ENCODE results near the gene MED10. TPM values are rescaled to one million over a fixed set of nuclear protein-coding genes. Genes with fewer than 3 reads are reported as not detected.

MED10 gene
- 10 to 100 TPM; 29.0 to 33.6 TPM for total RNA-seq
- 10 to 100 TPM; 44.7 to 54.1 TPM for polyA plus RNA-seq
- long read RNA-seq, donor 1, transcript MED10-201 (4 exons, 1,141 nt), result major isoform, 36 of 80 reads
- long read RNA-seq, donor 1, partial matches to known transcripts, result 0 of 80 reads
- long read RNA-seq, donor 1, other reads (novel, unspliced or antisense), result 40 of 80 reads
- long read RNA-seq, donor 2, transcript MED10-201 (4 exons, 1,141 nt), result major isoform, 15 of 19 reads
- long read RNA-seq, donor 2, partial matches to known transcripts, result 3 of 19 reads
- long read RNA-seq, donor 2, other reads (novel, unspliced or antisense), result 1 of 19 reads

DNA sequence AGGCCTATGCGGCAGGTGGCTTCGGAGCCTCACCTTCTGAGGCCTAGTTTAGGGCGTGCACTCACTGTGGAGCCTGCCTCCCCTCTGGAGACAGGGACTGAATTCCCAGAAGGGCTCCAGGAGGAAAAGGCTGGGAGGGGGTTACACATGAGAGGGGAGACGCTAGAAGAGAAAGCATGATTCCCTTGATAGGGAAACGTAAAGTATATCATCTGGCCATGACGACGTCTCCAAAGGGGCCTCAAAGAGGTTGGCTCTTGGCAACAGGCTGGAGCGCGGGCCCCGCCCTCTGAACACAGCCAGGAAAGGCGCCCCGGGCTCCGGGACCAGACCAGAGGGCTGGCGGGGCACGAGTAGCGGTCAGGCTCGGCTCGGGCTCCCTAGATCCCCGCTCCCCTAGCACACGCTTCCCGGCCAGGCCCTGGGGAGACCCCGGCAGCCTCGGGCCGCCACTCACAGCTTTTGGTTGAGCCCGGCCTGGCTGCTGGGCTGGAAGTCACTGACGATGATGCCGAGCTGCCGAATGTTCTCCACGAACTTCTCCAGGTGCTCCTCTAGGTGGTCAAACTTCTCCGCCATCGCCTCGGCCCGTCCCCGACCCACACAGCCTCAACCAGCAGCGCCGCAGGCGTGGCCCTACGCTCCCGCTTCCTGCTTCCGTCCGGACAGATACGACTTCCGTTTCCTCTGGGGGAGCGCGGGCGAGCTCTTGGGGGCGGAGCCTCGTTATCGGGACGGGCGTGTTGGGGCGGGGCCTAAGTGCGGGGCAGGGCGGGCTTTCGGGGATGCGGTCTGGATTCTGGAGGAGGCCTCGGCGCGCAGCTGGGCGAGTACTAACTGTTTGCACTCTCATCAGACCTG, at the start of gene MED10:
MED10 (minus strand) TSS at position 643 of the 861 bp plus-strand sequence; CDS start at position 579, 64 bp downstream.
- intact Hi-C loops (cut with DNase I), result loop anchor here (5.0 to 10.0 kb wide), 7 partner anchors 44 to 886 kb away; partner anchors contain the start of gene TENT4A (in 1 of the 2)
- Histone ChIP-seq H3K9me3 (ENCODE audit: control insufficient read depth, low read length) (no peaks in the 10 kb centered on the region), H3K27ac (ENCODE audit: low read depth in 1 of 2, low read length in 2 of 2) (peak within 1 kb of the TSS; percentile 74 to 86), H3K36me3 (ENCODE audit: control insufficient read depth in 1 of 2, insufficient read depth in 2 of 2, low read length in 1 of 2) (peaks cover 0 to 6% of the 10 kb centered on the region in 2 donors), H3K4me3 (ENCODE audit: low read length in 2 of 2) (peak within 1 kb of the TSS; percentile 54 to 90), H3K27me3 (ENCODE audit: control insufficient read depth in 1 of 2, insufficient read depth in 2 of 2, low read length in 1 of 2) (no peaks in the 10 kb centered on the region), H3K4me1 (ENCODE audit: control insufficient read depth in 1 of 2, insufficient read depth in 2 of 2, low read length in 2 of 2) (peaks cover 1 to 6% of the 10 kb centered on the region in 2 donors)
- WGBS, 2 donors, result 1% methylated on average over 60 of the region's 60 CpGs
- DNase-seq (peak; percentile 97 to 99), ATAC-seq (ENCODE audit: low FRiP score) (peak; percentile 99)

DNA sequence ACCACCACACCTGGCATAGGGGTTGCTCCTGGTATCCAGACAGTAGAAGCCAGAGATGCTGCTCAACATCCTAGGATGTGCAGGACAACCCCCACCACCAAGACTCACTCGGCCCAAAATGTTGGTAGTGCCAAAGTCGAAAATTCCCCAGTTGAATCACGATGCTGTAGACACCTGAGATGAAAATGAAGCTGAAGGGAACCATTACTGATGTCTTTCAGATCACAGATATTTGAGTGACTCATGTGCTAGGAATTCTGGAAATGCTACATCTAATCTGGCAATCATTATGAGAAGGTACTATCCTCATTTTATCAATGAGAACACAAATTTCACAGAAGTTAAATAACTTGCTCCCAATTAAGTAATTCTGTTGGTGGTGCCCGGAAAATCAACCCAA, 49.3 kb upstream of the MED10 start:
- intact Hi-C loops (cut with DNase I), result no loop called here
- no peaks in the 10 kb centered on the region for H3K4me1 ChIP-seq (ENCODE audit: control insufficient read depth in 1 of 2, insufficient read depth in 2 of 2, low read length in 2 of 2)
- H3K4me3 ChIP-seq (ENCODE audit: low read length in 2 of 2), result no peak overlapping the region
- no peaks in the 10 kb centered on the region for H3K27me3 ChIP-seq (ENCODE audit: control insufficient read depth in 1 of 2, insufficient read depth in 2 of 2, low read length in 1 of 2)
- H3K9me3 ChIP-seq (ENCODE audit: control insufficient read depth, low read length), result no peaks in the 10 kb centered on the region
- WGBS, 2 donors, result 86 to 90% methylated on average over 4 of the region's 4 CpGs
- H3K36me3 ChIP-seq (ENCODE audit: control insufficient read depth in 1 of 2, insufficient read depth in 2 of 2, low read length in 1 of 2), result no peaks in the 10 kb centered on the region
- DNase-seq (no peak), ATAC-seq (ENCODE audit: low FRiP score) (no peak)
- H3K27ac ChIP-seq (ENCODE audit: low read depth in 1 of 2, low read length in 2 of 2), result no peak overlapping the region

GRCh38 chr5:6424700-6425099, 46.4 kb upstream of the MED10 start:
- Histone ChIP-seq H3K36me3 (ENCODE audit: control insufficient read depth in 1 of 2, insufficient read depth in 2 of 2, low read length in 1 of 2) (no peaks in the 10 kb centered on the region), H3K9me3 (ENCODE audit: control insufficient read depth, low read length) (no peaks in the 10 kb centered on the region), H3K4me3 (ENCODE audit: low read length in 2 of 2) (no peak overlapping the region), H3K27me3 (ENCODE audit: control insufficient read depth in 1 of 2, insufficient read depth in 2 of 2, low read length in 1 of 2) (no peaks in the 10 kb centered on the region), H3K27ac (ENCODE audit: low read depth in 1 of 2, low read length in 2 of 2) (no peak overlapping the region), H3K4me1 (ENCODE audit: control insufficient read depth in 1 of 2, insufficient read depth in 2 of 2, low read length in 2 of 2) (no peaks in the 10 kb centered on the region)
- DNase-seq, result no peak
- ATAC-seq (ENCODE audit: low FRiP score), result no peak
- intact Hi-C loops (cut with DNase I), result loop anchor here in 1 of 2 donors (5.0 kb wide), 1 partner anchor 47 kb away; the partner anchor contains the start of gene MED10

- Histone ChIP-seq H3K36me3 (ENCODE audit: control insufficient read depth in 1 of 2, insufficient read depth in 2 of 2, low read length in 1 of 2) (no peaks in the 10 kb centered on the region), H3K4me1 (ENCODE audit: control insufficient read depth in 1 of 2, insufficient read depth in 2 of 2, low read length in 2 of 2) (no peaks in the 10 kb centered on the region), H3K9me3 (ENCODE audit: control insufficient read depth, low read length) (no peaks in the 10 kb centered on the region), H3K27ac (ENCODE audit: low read depth in 1 of 2, low read length in 2 of 2) (no peak overlapping the region), H3K27me3 (ENCODE audit: control insufficient read depth in 1 of 2, insufficient read depth in 2 of 2, low read length in 1 of 2) (no peaks in the 10 kb centered on the region), H3K4me3 (ENCODE audit: low read length in 2 of 2) (no peak overlapping the region)
- intact Hi-C loops (cut with DNase I), result loop anchor here in 1 of 2 donors (5.0 kb wide), 1 partner anchor 47 kb away; the partner anchor contains the start of gene MED10
- DNase-seq (no peak), ATAC-seq (ENCODE audit: low FRiP score) (no peak)
- 89 to 95% methylated on average over 8 of the region's 8 CpGs for WGBS, 2 donors
These were observed 45.8 kb upstream of the MED10 start for GRCh38 chr5:6424110-6424659.

DNA sequence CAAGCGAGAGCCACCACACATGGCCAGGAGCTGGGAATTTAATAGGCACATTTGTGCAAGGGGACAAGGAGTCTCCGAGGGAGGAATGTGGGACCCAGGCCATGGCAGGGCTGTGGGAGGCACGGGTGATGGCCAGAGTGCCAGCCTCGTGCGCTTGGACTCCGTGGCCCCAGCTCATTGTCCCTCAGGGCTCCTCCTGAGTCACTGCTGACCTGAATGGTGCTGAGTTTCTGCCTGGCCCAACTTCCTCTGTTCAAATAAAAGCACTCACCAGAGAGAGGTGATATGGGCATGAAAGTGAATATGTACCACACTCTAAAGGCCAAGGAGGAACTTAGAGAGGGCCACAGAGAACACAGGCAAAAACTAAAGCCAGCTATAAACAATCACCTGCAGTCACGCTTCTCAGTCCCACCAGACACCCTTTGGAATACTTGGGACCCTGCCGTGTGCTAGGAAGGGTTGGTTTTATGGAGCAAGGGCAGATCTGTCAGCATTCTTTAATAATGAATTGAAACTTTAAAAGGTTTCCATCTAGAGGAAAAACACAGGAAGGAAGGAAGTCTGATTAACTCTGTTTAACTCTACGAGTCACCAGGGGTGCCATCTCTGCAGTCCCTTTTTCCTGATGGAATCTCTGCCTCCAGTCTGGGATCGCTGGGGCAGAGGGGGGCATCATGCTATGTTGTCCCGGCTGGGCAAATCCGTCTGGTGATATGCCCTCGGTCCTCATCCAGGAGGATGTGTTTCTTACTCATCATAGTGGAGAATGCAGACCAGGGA, 45.2 kb upstream of the MED10 start:
- H3K4me3 ChIP-seq (ENCODE audit: low read length in 2 of 2), result no peak overlapping the region
- H3K9me3 ChIP-seq (ENCODE audit: control insufficient read depth, low read length), result no peaks in the 10 kb centered on the region
- 73 to 79% methylated on average over 13 of the region's 13 CpGs for WGBS, 2 donors
- no peak overlapping the region for H3K27ac ChIP-seq (ENCODE audit: low read depth in 1 of 2, low read length in 2 of 2)
- ATAC-seq (ENCODE audit: low FRiP score) (no peak), DNase-seq (no peak)
- H3K36me3 ChIP-seq (ENCODE audit: control insufficient read depth in 1 of 2, insufficient read depth in 2 of 2, low read length in 1 of 2), result no peaks in the 10 kb centered on the region
- peaks cover 0 to 3% of the 10 kb centered on the region in 2 donors for H3K4me1 ChIP-seq (ENCODE audit: control insufficient read depth in 1 of 2, insufficient read depth in 2 of 2, low read length in 2 of 2)
- H3K27me3 ChIP-seq (ENCODE audit: control insufficient read depth in 1 of 2, insufficient read depth in 2 of 2, low read length in 1 of 2), result no peaks in the 10 kb centered on the region
- intact Hi-C loops (cut with DNase I), result loop anchor here in 1 of 2 donors (5.0 kb wide), 1 partner anchor 46 kb away; the partner anchor contains the start of gene MED10

DNA sequence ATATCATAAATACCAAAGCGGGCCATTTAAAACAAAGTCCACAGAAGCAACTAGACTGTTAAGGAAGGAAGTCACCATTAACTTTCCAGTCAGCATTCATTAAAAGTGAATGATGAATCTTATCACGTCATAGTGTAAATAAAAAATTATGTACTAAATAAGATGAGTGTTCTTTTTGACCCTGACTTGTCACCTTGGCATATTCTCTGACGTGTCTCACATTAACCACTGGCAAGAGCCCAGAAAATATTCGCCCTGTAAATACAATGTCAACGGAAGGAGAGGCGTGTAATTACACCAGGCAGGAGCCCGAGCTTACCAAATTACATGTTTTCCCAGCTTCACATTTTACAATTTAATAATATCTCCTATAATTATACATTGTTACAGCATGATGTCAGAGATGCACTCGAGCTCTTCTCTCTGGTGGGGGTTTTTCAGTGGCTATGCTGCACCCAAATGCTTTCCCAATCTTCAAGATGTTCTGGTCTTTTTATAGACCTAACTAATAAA, 41.0 kb upstream of the MED10 start:
- no peak for ATAC-seq (ENCODE audit: low FRiP score)
- H3K4me1 ChIP-seq (ENCODE audit: control insufficient read depth in 1 of 2, insufficient read depth in 2 of 2, low read length in 2 of 2), result peaks cover 0 to 3% of the 10 kb centered on the region in 2 donors
- no peak overlapping the region for H3K4me3 ChIP-seq (ENCODE audit: low read length in 2 of 2)
- DNase-seq, result no peak
- no peaks in the 10 kb centered on the region for H3K36me3 ChIP-seq (ENCODE audit: control insufficient read depth in 1 of 2, insufficient read depth in 2 of 2, low read length in 1 of 2)
- H3K27me3 ChIP-seq (ENCODE audit: control insufficient read depth in 1 of 2, insufficient read depth in 2 of 2, low read length in 1 of 2), result no peaks in the 10 kb centered on the region
- 6 to 14% methylated on average over 8 of the region's 8 CpGs for WGBS, 2 donors
- no peaks in the 10 kb centered on the region for H3K9me3 ChIP-seq (ENCODE audit: control insufficient read depth, low read length)
- H3K27ac ChIP-seq (ENCODE audit: low read depth in 1 of 2, low read length in 2 of 2), result no peak overlapping the region
- intact Hi-C loops (cut with DNase I), result no loop called here

- Histone ChIP-seq H3K4me1 (ENCODE audit: control insufficient read depth in 1 of 2, insufficient read depth in 2 of 2, low read length in 2 of 2) (peaks cover 0 to 3% of the 10 kb centered on the region in 2 donors), H3K36me3 (ENCODE audit: control insufficient read depth in 1 of 2, insufficient read depth in 2 of 2, low read length in 1 of 2) (no peaks in the 10 kb centered on the region), H3K27me3 (ENCODE audit: control insufficient read depth in 1 of 2, insufficient read depth in 2 of 2, low read length in 1 of 2) (no peaks in the 10 kb centered on the region), H3K27ac (ENCODE audit: low read depth in 1 of 2, low read length in 2 of 2) (no peak overlapping the region), H3K4me3 (ENCODE audit: low read length in 2 of 2) (no peak overlapping the region), H3K9me3 (ENCODE audit: control insufficient read depth, low read length) (no peaks in the 10 kb centered on the region)
- DNase-seq (no peak), ATAC-seq (ENCODE audit: low FRiP score) (no peak)
- 61 to 62% methylated on average over 3 of the region's 3 CpGs for WGBS, 2 donors
- intact Hi-C loops (cut with DNase I), result no loop called here
These were observed 40.4 kb upstream of the MED10 start for GRCh38 chr5:6418679-6419276.
